Peyer's patch (tissue), 4 donors: Measurements from ENCODE around the gene NPEPL1.

Source experiments
- CTCF ChIP-seq, 6 experiments: fragments of 450-650 bp in 4 of 6; fragments of 200-600 bp in 2 of 6; sonication (generic) in 1 of 6; IDR thresholded peaks; one replicate each; pipeline ENCODE4 v1.5.1; 2017 to 2019; ENCODE audit warnings: antibody characterized with exemption in 6 of 6, mild to moderate bottlenecking in 3 of 6, moderate library complexity in 1 of 6
- POLR2A ChIP-seq, 2 donors: fragments of 450-650 bp; IDR thresholded peaks; one replicate each; pipeline ENCODE4 v1.5.1; 2017; ENCODE audit warnings: antibody characterized with exemption in 2 of 2, mild to moderate bottlenecking in 2 of 2, moderate library complexity in 2 of 2

GRCh38 chr20:58654337-58654736 lies 38.3 kb upstream of the NPEPL1 start:
- TF ChIP-seq CTCF (IDR thresholded peaks at IDR 0.05), result no peak
- no peak for TF ChIP-seq POLR2A (IDR thresholded peaks at IDR 0.05)
